K562 (cell line): ENCODE data around the gene TNF. TPM values are rescaled to one million over a fixed set of nuclear protein-coding genes. Genes with fewer than 3 reads are reported as not detected.
A peak's percentile ranks its signal among the peaks of the same experiment; 100 is the strongest.

Source experiments
- ATF4 ChIP-seq: fragments of 450-650 bp; formaldehyde crosslinking; IDR thresholded peaks from 2 replicates; pipeline ENCODE4 v1.4.0; 2022; ENCODE audit warnings: mild to moderate bottlenecking, moderate library complexity
- CHD1 ChIP-seq: fragments of 200-600 bp; sonication (generic); IDR thresholded peaks from one replicate; pipeline ENCODE4 v1.6.1; 2012; ENCODE audit warnings: mild to moderate bottlenecking, moderate library complexity, low read length, inconsistent platforms
- E2F4 ChIP-seq: sonication (generic); formaldehyde crosslinking; IDR thresholded peaks from 2 replicates; pipeline ENCODE4 v1.8.0; 2022; ENCODE audit warnings: mild to moderate bottlenecking, low read depth, missing genetic modification reagents
- E2F6 ChIP-seq, 2 experiments: IDR thresholded peaks; 2 replicates each; pipeline ENCODE4 v1.6.1; 2011; ENCODE audit warnings: borderline replicate concordance in 1 of 2, control low read depth in 1 of 2, low read depth in 1 of 2, low read length in 1 of 2, mild to moderate bottlenecking in 1 of 2, mixed read lengths in 1 of 2, moderate library complexity in 1 of 2; ENCODE audit not compliant: insufficient read depth in 1 of 2, insufficient read length in 1 of 2, poor library complexity in 1 of 2, severe bottlenecking in 1 of 2; ENCODE audit errors: extremely low read depth in 1 of 2
- FOXA3 ChIP-seq, 2 experiments: fragments of 450-650 bp in 1 of 2; sonication (generic) in 1 of 2; formaldehyde crosslinking; IDR thresholded peaks in 1 of 2; conservative IDR thresholded peaks in 1 of 2; 2 replicates each; pipeline versions ENCODE4 v1.4.0 to v1.8.0; 2020 to 2022; ENCODE audit warnings: mild to moderate bottlenecking in 2 of 2, missing genetic modification reagents in 1 of 2
- HNRNPL ChIP-seq: fragments of 200-400 bp; formaldehyde crosslinking; IDR thresholded peaks from 2 replicates; pipeline ENCODE4 v1.6.1; 2017; ENCODE audit warnings: low read depth, mild to moderate bottlenecking, low read length
- JUN ChIP-seq, 2 experiments: sonication (generic) in 1 of 2; formaldehyde crosslinking in 1 of 2; IDR thresholded peaks; 2 replicates each; pipeline versions ENCODE4 v1.6.1 to v1.8.0; 2012 to 2022; ENCODE audit warnings: borderline replicate concordance in 2 of 2, mild to moderate bottlenecking in 2 of 2, improper control_type of control experiment in 1 of 2, low read depth in 1 of 2, low read length in 1 of 2, missing genetic modification reagents in 1 of 2
- KDM5B ChIP-seq: fragments of 200-600 bp; sonication (generic); IDR thresholded peaks from 2 replicates; pipeline ENCODE4 v1.6.1; 2012; ENCODE audit warnings: low read depth, mild to moderate bottlenecking, moderate library complexity, low read length, control low read depth, inconsistent platforms; ENCODE audit not compliant: insufficient replicate concordance
- LEF1 ChIP-seq: fragments of 450-650 bp; IDR thresholded peaks from 2 replicates; pipeline ENCODE4 v1.6.1; 2016; ENCODE audit warnings: mild to moderate bottlenecking
- POLR2AphosphoS2 ChIP-seq: IDR thresholded peaks from 2 replicates; pipeline ENCODE4 v1.6.1; 2012; ENCODE audit warnings: low read length, improper control_type of control experiment
- TARDBP ChIP-seq: fragments of 450-650 bp; IDR thresholded peaks from 2 replicates; pipeline ENCODE4 v1.6.1; 2016
- TBL1XR1 ChIP-seq, 2 experiments: IDR thresholded peaks; 2 replicates each; pipeline ENCODE4 v1.6.1; 2012; ENCODE audit warnings: improper control_type of control experiment in 2 of 2, low read length in 2 of 2, mild to moderate bottlenecking in 1 of 2
- TEAD2 ChIP-seq: fragments of 450-650 bp; IDR thresholded peaks from 2 replicates; pipeline ENCODE4 v1.6.1; 2016; ENCODE audit warnings: missing genetic modification characterization, control low read depth, missing compliant biosample characterization
- THRA ChIP-seq: fragments of 450-650 bp; IDR thresholded peaks from 2 replicates; pipeline ENCODE4 v1.6.1; 2017; ENCODE audit warnings: mild to moderate bottlenecking, moderate library complexity
- YY1 ChIP-seq, 3 experiments: IDR thresholded peaks; 2 replicates each; pipeline ENCODE4 v1.6.1; 2011; ENCODE audit warnings: low read length in 2 of 3, mild to moderate bottlenecking in 2 of 3, moderate library complexity in 2 of 3, borderline replicate concordance in 1 of 3, control low read depth in 1 of 3, low read depth in 1 of 3; ENCODE audit not compliant: insufficient read depth in 3 of 3, insufficient replicate concordance in 2 of 3, control insufficient read depth in 1 of 3, insufficient read length in 1 of 3; ENCODE audit errors: extremely low read depth in 1 of 3
- ZBED1 ChIP-seq: IDR thresholded peaks from 2 replicates; pipeline ENCODE4 v1.6.1; 2014
- ZFPM2 ChIP-seq: fragments of 250-450 bp; sonication (Bioruptor Pico); IDR thresholded peaks from 2 replicates; pipeline ENCODE4 v1.5.1; 2022; ENCODE audit warnings: mild to moderate bottlenecking
- ZKSCAN8 ChIP-seq: fragments of 200-800 bp; sonication (Bioruptor generic); IDR thresholded peaks from 2 replicates; pipeline ENCODE4 v1.6.1; 2016; ENCODE audit warnings: missing genetic modification characterization, missing compliant biosample characterization
- ZNF354B ChIP-seq: fragments of 250-450 bp; sonication (Bioruptor Pico); IDR thresholded peaks from 2 replicates; pipeline ENCODE4 v1.4.0; 2020
- ZNF655 ChIP-seq: fragments of 250-450 bp; sonication (Bioruptor Pico); IDR thresholded peaks from 2 replicates; pipeline ENCODE4 v1.5.0; 2021
- polyA plus RNA-seq, 8 experiments: library from polyadenylated mRNA; depleted of rRNA in 4 of 8; stranded (reverse) in 5 of 8; unstranded in 3 of 8; fragments of >200 nt; fragmentation: Nextera tagmentation in 2 of 8; fragmentation: Illumina TruSeq in 1 of 8; extraction: Ambion mirVana in 2 of 8; extraction: Trizol in 1 of 8; gene quantifications; 2 replicates each; pipeline versions ENCODE4 v1.2.1 to v1.2.3, GENCODE V29; 2011 to 2014; ENCODE audit warnings: inconsistent platforms in 1 of 8, missing spikeins in 1 of 8
- total RNA-seq, 7 experiments: library from RNA; depleted of rRNA in 6 of 7; stranded (reverse); fragments of >200 nt in 6 of 7; fragmentation: Illumina TruSeq in 2 of 7; extraction: Trizol in 2 of 7; gene quantifications; 2 replicates each; pipeline versions ENCODE4 v1.2.1 to v1.2.3, GENCODE V29; 2011 to 2021; ENCODE audit warnings: low replicate concordance in 1 of 7

Gene TNF
- total and polyA plus RNA-seq, 9 of the 15 experiments (the other 6 are each of a cell fraction or from before 2014, with no cell fraction given) = 0.08 to 0.40 TPM; not detected in 7

GRCh38 chr6:31619805-31620585 is 44.6 kb downstream of the TNF start (continued):
- TF ChIP-seq THRA (no peak), E2F4 (CRISPR knock-in tag) (peak; percentile 86), CHD1 (peak; percentile 83), E2F6 (IDR thresholded peaks at IDR 0.05; ENCODE audit: borderline replicate concordance in 1 of 2, extremely low read depth in 1 of 2, insufficient read depth in 1 of 2, insufficient read length in 1 of 2, low read depth in 1 of 2, low read length in 1 of 2, poor library complexity in 1 of 2, severe bottlenecking in 1 of 2) (peak; percentile 95 to 97), HNRNPL (no peak), TBL1XR1 (IDR thresholded peaks at IDR 0.05; ENCODE audit: low read length in 2 of 2) (peak; percentile 52 to 84; a peak in 2 of 4 replicates), POLR2AphosphoS2 (peak; percentile 76; the same call in 1 of the 2 replicates), ZBED1 (peak; percentile 39; the same call in 1 of the 2 replicates), ZKSCAN8 (no peak), KDM5B (peak; percentile 70), YY1 (IDR thresholded peaks at IDR 0.05; ENCODE audit: borderline replicate concordance in 1 of 3, control insufficient read depth in 1 of 3, extremely low read depth in 1 of 3, insufficient read depth in 3 of 3, insufficient read length in 1 of 3, insufficient replicate concordance in 2 of 3, low read depth in 1 of 3, low read length in 2 of 3) (peak in 2 of 3 experiments; percentile 75 to 88), ZNF354B (CRISPR knock-in tag) (no peak), JUN (IDR thresholded peaks at IDR 0.05; ENCODE audit: borderline replicate concordance, low read depth, low read length) (peak; percentile 84), JUN (CRISPR knock-in tag; IDR thresholded peaks at IDR 0.05; ENCODE audit: borderline replicate concordance) (0 out of 2 replicates have a peak, but pooled peaks have one; percentile 76), ZNF655 (CRISPR knock-in tag) (no peak), ZFPM2 (CRISPR knock-in tag) (no peak), ATF4 (peak; percentile 91), LEF1 (peak; percentile 40; the same call in 1 of the 2 replicates), TEAD2 (tag) (no peak), FOXA3 (CRISPR knock-in tag; conservative IDR thresholded peaks at IDR 0.05 in 1 of 2, IDR thresholded peaks at IDR 0.05 in 1 of 2) (peak in 1 of 2 experiments; percentile 43; a peak in 1 of 4 replicates), TARDBP (peak; percentile 79; the same call in 1 of the 2 replicates)
